WTC11 (cell line): ENCODE data around the gene SEMA4D. TPM values are rescaled to one million over a fixed set of nuclear protein-coding genes. Genes with fewer than 3 reads are reported as not detected.

Experiments
- ATAC-seq: fragments of 200-7000 bp; cut with Tn5 transposase; 2 replicates; pipeline ENCODE4 v1.10.0; 2021; ENCODE audit warnings: mild to moderate bottlenecking, moderate library complexity
- CTCF ChIA-PET: fragments of 300-600 bp; sonication (Branson Sonifier 250); formaldehyde crosslinking; loops from one replicate; lab custom pipeline; 2021; ENCODE audit warnings: antibody characterized with exemption; lab: Charles Lee
- POLR2A ChIA-PET: fragments of 350-600 bp; sonication (Branson Sonifier 250); formaldehyde crosslinking; loops from one replicate; lab custom pipeline; 2021; ENCODE audit warnings: antibody characterized with exemption; lab: Charles Lee
- DNase-seq: peaks from one replicate; pipeline ENCODE4 v3.0.0; 2021; ENCODE audit warnings: low spot score
- H3K27ac Mint-ChIP-seq: 2 replicates; pipeline ENCODE4 v1.8.0; 2021; ENCODE audit warnings: mixed read lengths
- H3K27me3 Mint-ChIP-seq: 2 replicates; pipeline ENCODE4 v1.8.0; 2021; ENCODE audit warnings: low read depth, mild to moderate bottlenecking, moderate library complexity, mixed read lengths
- H3K36me3 Mint-ChIP-seq: 2 replicates; pipeline ENCODE4 v1.8.0; 2021; ENCODE audit warnings: mixed read lengths
- H3K4me1 Mint-ChIP-seq: 2 replicates; pipeline ENCODE4 v1.8.0; 2022; ENCODE audit warnings: mixed read lengths
- H3K4me3 Mint-ChIP-seq: 2 replicates; pipeline ENCODE4 v1.8.0; 2021; ENCODE audit warnings: mild to moderate bottlenecking, moderate library complexity, mixed read lengths
- H3K9me3 Mint-ChIP-seq: 2 replicates; pipeline ENCODE4 v1.8.0; 2021; ENCODE audit warnings: mixed read lengths
- IRF2 ChIP-seq: sonication (generic); formaldehyde crosslinking; IDR thresholded peaks from 2 replicates; pipeline ENCODE4 v1.8.0; 2022; ENCODE audit warnings: low read depth, missing genetic modification reagents, borderline replicate concordance
- NFATC4 ChIP-seq: fragments of 250-450 bp; sonication (Bioruptor Pico); IDR thresholded peaks from 2 replicates; pipeline ENCODE4 v1.9.0; 2021; ENCODE audit warnings: mild to moderate bottlenecking
- PRRX2 ChIP-seq: fragments of 250-450 bp; sonication (Bioruptor Pico); IDR thresholded peaks from 2 replicates; pipeline ENCODE4 v1.8.0; 2021; ENCODE audit warnings: mild to moderate bottlenecking
- TCF7 ChIP-seq: sonication (generic); formaldehyde crosslinking; IDR thresholded peaks from 2 replicates; pipeline ENCODE4 v1.8.0; 2022; ENCODE audit warnings: mild to moderate bottlenecking, low read depth, missing genetic modification reagents, moderate library complexity
- ZNF219 ChIP-seq: sonication (generic); formaldehyde crosslinking; IDR thresholded peaks from 2 replicates; pipeline ENCODE4 v1.8.0; 2023; ENCODE audit warnings: missing genetic modification reagents, mild to moderate bottlenecking, borderline replicate concordance
- ZNF232 ChIP-seq: sonication (generic); formaldehyde crosslinking; IDR thresholded peaks from 2 replicates; pipeline ENCODE4 v1.8.0; 2022; ENCODE audit warnings: mild to moderate bottlenecking, missing genetic modification reagents
- ZNF317 ChIP-seq: sonication (generic); formaldehyde crosslinking; IDR thresholded peaks from 2 replicates; pipeline ENCODE4 v1.8.1; 2023; ENCODE audit warnings: low read depth, mild to moderate bottlenecking, moderate library complexity, missing genetic modification reagents, borderline replicate concordance
- total RNA-seq: library from RNA; stranded (reverse); gene quantifications from 3 replicates; pipeline ENCODE4 v1.2.3, GENCODE V29; 2021
- TF ChIP-seq, protein P1 (sequence below): sonication (generic); formaldehyde crosslinking; IDR thresholded peaks from 2 replicates; pipeline ENCODE4 v1.8.1; 2022; ENCODE audit warnings: mild to moderate bottlenecking, missing genetic modification reagents, moderate library complexity, borderline replicate concordance
- TF ChIP-seq, protein P2 (sequence below): fragments of 250-450 bp; sonication (Bioruptor Pico); IDR thresholded peaks from 2 replicates; pipeline ENCODE4 v1.9.0; 2021; ENCODE audit warnings: mild to moderate bottlenecking, borderline replicate concordance
- TF ChIP-seq, protein P3 (sequence below): fragments of 200-600 bp; IDR thresholded peaks from 2 replicates; pipeline ENCODE4 v1.8.0; 2022; ENCODE audit warnings: antibody characterized with exemption
- TF ChIP-seq, protein P4 (sequence below): fragments of 250-450 bp; sonication (Bioruptor Pico); IDR thresholded peaks from 2 replicates; pipeline ENCODE4 v2.1.2; 2022; ENCODE audit warnings: mild to moderate bottlenecking, moderate library complexity
- TF ChIP-seq, protein P5 (sequence below): sonication (generic); formaldehyde crosslinking; conservative IDR thresholded peaks from 2 replicates; pipeline ENCODE4 v1.8.1; 2023; ENCODE audit warnings: mild to moderate bottlenecking, low read depth, missing genetic modification reagents, moderate library complexity
- TF ChIP-seq, protein P6 (sequence below): sonication (generic); formaldehyde crosslinking; IDR thresholded peaks from 2 replicates; pipeline ENCODE4 v1.8.0; 2023; ENCODE audit warnings: missing genetic modification reagents, mild to moderate bottlenecking, borderline replicate concordance
- TF ChIP-seq, protein P7 (sequence below): sonication (generic); formaldehyde crosslinking; IDR thresholded peaks from 2 replicates; pipeline ENCODE4 v1.8.1; 2022; ENCODE audit warnings: missing genetic modification reagents, borderline replicate concordance
- TF ChIP-seq, protein P8 (sequence below): fragments of 250-450 bp; sonication (Bioruptor Pico); IDR thresholded peaks from 2 replicates; pipeline ENCODE4 v1.9.0; 2021; ENCODE audit warnings: mild to moderate bottlenecking

SEMA4D gene
- total RNA-seq, 1 experiment from 2014 or later, result 67.8 TPM

DNA sequence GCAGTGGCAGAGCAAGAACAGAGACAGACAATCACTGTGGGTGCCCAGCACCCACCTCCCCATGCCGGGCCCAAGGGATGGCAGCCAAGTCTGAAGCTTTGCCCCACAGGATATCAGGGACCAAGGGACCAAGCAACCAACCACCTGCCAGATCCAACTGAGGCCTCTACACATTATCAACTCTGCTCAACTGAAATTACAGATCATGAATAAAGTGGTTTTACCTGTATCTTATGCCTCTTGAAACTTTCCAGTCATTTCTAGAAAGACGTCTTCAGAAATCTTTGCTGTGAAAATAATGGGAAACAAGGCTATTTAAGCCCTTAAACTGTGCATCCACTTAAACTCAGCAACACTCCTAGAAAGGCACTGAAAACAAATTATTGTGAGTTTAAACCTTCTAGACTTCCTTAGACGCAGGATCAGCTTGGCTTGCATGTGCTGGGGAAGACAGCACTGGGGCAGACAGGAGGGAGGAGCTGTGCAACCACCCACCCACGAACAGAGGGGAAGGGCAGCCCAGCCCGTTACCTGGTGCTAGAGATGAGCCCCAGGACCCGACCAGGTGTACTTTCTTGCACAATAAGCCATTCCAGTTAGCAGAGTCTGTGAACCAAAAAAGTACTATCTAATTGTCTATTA lies 80.0 kb downstream of the SEMA4D start:
- ChIA-PET POLR2A (no interaction called here), CTCF (interaction anchor here (0.9 to 1.1 kb wide), 2 partner anchors 11 to 139 kb away, joined by 3 to 4 read pairs; no protein-coding TSS in a partner anchor)
- H3K9me3 Mint-ChIP-seq, result peaks cover 8% of the 10 kb centered on the region
- no peak overlapping the region for H3K4me3 Mint-ChIP-seq
- H3K36me3 Mint-ChIP-seq, result peaks cover 21% of the 10 kb centered on the region
- no peak for ATAC-seq
- H3K27me3 Mint-ChIP-seq, result no peaks in the 10 kb centered on the region
- DNase-seq, result no peak
- peaks cover 20% of the 10 kb centered on the region for H3K4me1 Mint-ChIP-seq
- peak overlapping the region; percentile 19; the same call in 1 of the 2 replicates for H3K27ac Mint-ChIP-seq
- TF ChIP-seq, protein P1, sequence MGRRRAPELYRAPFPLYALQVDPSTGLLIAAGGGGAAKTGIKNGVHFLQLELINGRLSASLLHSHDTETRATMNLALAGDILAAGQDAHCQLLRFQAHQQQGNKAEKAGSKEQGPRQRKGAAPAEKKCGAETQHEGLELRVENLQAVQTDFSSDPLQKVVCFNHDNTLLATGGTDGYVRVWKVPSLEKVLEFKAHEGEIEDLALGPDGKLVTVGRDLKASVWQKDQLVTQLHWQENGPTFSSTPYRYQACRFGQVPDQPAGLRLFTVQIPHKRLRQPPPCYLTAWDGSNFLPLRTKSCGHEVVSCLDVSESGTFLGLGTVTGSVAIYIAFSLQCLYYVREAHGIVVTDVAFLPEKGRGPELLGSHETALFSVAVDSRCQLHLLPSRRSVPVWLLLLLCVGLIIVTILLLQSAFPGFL (CRISPR knock-in tag), result no peak
- no peak for TF ChIP-seq ZNF232 (CRISPR knock-in tag)
- TF ChIP-seq, protein P2, sequence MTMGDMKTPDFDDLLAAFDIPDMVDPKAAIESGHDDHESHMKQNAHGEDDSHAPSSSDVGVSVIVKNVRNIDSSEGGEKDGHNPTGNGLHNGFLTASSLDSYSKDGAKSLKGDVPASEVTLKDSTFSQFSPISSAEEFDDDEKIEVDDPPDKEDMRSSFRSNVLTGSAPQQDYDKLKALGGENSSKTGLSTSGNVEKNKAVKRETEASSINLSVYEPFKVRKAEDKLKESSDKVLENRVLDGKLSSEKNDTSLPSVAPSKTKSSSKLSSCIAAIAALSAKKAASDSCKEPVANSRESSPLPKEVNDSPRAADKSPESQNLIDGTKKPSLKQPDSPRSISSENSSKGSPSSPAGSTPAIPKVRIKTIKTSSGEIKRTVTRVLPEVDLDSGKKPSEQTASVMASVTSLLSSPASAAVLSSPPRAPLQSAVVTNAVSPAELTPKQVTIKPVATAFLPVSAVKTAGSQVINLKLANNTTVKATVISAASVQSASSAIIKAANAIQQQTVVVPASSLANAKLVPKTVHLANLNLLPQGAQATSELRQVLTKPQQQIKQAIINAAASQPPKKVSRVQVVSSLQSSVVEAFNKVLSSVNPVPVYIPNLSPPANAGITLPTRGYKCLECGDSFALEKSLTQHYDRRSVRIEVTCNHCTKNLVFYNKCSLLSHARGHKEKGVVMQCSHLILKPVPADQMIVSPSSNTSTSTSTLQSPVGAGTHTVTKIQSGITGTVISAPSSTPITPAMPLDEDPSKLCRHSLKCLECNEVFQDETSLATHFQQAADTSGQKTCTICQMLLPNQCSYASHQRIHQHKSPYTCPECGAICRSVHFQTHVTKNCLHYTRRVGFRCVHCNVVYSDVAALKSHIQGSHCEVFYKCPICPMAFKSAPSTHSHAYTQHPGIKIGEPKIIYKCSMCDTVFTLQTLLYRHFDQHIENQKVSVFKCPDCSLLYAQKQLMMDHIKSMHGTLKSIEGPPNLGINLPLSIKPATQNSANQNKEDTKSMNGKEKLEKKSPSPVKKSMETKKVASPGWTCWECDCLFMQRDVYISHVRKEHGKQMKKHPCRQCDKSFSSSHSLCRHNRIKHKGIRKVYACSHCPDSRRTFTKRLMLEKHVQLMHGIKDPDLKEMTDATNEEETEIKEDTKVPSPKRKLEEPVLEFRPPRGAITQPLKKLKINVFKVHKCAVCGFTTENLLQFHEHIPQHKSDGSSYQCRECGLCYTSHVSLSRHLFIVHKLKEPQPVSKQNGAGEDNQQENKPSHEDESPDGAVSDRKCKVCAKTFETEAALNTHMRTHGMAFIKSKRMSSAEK, result no peak
- TF ChIP-seq IRF2 (CRISPR knock-in tag), result no peak
- TF ChIP-seq, protein P3, sequence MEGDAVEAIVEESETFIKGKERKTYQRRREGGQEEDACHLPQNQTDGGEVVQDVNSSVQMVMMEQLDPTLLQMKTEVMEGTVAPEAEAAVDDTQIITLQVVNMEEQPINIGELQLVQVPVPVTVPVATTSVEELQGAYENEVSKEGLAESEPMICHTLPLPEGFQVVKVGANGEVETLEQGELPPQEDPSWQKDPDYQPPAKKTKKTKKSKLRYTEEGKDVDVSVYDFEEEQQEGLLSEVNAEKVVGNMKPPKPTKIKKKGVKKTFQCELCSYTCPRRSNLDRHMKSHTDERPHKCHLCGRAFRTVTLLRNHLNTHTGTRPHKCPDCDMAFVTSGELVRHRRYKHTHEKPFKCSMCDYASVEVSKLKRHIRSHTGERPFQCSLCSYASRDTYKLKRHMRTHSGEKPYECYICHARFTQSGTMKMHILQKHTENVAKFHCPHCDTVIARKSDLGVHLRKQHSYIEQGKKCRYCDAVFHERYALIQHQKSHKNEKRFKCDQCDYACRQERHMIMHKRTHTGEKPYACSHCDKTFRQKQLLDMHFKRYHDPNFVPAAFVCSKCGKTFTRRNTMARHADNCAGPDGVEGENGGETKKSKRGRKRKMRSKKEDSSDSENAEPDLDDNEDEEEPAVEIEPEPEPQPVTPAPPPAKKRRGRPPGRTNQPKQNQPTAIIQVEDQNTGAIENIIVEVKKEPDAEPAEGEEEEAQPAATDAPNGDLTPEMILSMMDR, result no peak
- no peak for TF ChIP-seq TCF7
- TF ChIP-seq, protein P4, sequence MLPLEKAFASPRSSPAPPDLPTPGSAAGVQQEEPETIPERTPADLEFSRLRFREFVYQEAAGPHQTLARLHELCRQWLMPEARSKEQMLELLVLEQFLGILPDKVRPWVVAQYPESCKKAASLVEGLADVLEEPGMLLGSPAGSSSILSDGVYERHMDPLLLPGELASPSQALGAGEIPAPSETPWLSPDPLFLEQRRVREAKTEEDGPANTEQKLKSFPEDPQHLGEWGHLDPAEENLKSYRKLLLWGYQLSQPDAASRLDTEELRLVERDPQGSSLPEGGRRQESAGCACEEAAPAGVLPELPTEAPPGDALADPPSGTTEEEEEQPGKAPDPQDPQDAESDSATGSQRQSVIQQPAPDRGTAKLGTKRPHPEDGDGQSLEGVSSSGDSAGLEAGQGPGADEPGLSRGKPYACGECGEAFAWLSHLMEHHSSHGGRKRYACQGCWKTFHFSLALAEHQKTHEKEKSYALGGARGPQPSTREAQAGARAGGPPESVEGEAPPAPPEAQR, result no peak
- TF ChIP-seq, protein P5, sequence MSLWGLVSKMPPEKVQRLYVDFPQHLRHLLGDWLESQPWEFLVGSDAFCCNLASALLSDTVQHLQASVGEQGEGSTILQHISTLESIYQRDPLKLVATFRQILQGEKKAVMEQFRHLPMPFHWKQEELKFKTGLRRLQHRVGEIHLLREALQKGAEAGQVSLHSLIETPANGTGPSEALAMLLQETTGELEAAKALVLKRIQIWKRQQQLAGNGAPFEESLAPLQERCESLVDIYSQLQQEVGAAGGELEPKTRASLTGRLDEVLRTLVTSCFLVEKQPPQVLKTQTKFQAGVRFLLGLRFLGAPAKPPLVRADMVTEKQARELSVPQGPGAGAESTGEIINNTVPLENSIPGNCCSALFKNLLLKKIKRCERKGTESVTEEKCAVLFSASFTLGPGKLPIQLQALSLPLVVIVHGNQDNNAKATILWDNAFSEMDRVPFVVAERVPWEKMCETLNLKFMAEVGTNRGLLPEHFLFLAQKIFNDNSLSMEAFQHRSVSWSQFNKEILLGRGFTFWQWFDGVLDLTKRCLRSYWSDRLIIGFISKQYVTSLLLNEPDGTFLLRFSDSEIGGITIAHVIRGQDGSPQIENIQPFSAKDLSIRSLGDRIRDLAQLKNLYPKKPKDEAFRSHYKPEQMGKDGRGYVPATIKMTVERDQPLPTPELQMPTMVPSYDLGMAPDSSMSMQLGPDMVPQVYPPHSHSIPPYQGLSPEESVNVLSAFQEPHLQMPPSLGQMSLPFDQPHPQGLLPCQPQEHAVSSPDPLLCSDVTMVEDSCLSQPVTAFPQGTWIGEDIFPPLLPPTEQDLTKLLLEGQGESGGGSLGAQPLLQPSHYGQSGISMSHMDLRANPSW (CRISPR knock-in tag), result no peak
- no peak for TF ChIP-seq PRRX2
- TF ChIP-seq NFATC4, result no peak
- TF ChIP-seq, protein P6, sequence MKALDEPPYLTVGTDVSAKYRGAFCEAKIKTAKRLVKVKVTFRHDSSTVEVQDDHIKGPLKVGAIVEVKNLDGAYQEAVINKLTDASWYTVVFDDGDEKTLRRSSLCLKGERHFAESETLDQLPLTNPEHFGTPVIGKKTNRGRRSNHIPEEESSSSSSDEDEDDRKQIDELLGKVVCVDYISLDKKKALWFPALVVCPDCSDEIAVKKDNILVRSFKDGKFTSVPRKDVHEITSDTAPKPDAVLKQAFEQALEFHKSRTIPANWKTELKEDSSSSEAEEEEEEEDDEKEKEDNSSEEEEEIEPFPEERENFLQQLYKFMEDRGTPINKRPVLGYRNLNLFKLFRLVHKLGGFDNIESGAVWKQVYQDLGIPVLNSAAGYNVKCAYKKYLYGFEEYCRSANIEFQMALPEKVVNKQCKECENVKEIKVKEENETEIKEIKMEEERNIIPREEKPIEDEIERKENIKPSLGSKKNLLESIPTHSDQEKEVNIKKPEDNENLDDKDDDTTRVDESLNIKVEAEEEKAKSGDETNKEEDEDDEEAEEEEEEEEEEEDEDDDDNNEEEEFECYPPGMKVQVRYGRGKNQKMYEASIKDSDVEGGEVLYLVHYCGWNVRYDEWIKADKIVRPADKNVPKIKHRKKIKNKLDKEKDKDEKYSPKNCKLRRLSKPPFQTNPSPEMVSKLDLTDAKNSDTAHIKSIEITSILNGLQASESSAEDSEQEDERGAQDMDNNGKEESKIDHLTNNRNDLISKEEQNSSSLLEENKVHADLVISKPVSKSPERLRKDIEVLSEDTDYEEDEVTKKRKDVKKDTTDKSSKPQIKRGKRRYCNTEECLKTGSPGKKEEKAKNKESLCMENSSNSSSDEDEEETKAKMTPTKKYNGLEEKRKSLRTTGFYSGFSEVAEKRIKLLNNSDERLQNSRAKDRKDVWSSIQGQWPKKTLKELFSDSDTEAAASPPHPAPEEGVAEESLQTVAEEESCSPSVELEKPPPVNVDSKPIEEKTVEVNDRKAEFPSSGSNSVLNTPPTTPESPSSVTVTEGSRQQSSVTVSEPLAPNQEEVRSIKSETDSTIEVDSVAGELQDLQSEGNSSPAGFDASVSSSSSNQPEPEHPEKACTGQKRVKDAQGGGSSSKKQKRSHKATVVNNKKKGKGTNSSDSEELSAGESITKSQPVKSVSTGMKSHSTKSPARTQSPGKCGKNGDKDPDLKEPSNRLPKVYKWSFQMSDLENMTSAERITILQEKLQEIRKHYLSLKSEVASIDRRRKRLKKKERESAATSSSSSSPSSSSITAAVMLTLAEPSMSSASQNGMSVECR (CRISPR knock-in tag), result no peak
- TF ChIP-seq, protein P7, sequence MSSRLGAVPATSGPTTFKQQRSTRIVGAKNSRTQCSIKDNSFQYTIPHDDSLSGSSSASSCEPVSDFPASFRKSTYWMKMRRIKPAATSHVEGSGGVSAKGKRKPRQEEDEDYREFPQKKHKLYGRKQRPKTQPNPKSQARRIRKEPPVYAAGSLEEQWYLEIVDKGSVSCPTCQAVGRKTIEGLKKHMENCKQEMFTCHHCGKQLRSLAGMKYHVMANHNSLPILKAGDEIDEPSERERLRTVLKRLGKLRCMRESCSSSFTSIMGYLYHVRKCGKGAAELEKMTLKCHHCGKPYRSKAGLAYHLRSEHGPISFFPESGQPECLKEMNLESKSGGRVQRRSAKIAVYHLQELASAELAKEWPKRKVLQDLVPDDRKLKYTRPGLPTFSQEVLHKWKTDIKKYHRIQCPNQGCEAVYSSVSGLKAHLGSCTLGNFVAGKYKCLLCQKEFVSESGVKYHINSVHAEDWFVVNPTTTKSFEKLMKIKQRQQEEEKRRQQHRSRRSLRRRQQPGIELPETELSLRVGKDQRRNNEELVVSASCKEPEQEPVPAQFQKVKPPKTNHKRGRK, result no peak
- TF ChIP-seq ZNF219 (CRISPR knock-in tag), result no peak
- TF ChIP-seq ZNF317 (CRISPR knock-in tag), result no peak
- TF ChIP-seq, protein P8, sequence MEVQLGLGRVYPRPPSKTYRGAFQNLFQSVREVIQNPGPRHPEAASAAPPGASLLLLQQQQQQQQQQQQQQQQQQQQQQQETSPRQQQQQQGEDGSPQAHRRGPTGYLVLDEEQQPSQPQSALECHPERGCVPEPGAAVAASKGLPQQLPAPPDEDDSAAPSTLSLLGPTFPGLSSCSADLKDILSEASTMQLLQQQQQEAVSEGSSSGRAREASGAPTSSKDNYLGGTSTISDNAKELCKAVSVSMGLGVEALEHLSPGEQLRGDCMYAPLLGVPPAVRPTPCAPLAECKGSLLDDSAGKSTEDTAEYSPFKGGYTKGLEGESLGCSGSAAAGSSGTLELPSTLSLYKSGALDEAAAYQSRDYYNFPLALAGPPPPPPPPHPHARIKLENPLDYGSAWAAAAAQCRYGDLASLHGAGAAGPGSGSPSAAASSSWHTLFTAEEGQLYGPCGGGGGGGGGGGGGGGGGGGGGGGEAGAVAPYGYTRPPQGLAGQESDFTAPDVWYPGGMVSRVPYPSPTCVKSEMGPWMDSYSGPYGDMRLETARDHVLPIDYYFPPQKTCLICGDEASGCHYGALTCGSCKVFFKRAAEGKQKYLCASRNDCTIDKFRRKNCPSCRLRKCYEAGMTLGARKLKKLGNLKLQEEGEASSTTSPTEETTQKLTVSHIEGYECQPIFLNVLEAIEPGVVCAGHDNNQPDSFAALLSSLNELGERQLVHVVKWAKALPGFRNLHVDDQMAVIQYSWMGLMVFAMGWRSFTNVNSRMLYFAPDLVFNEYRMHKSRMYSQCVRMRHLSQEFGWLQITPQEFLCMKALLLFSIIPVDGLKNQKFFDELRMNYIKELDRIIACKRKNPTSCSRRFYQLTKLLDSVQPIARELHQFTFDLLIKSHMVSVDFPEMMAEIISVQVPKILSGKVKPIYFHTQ (CRISPR knock-in tag), result no peak
